HG02763 (cell line): ENCODE data around the gene MRPL50.

Experiments
- ATAC-seq: cut with Tn5 transposase; IDR thresholded peaks from one replicate; pipeline ENCODE4 v1.9.1; 2021; ENCODE audit warnings: mild to moderate bottlenecking, moderate library complexity; ENCODE audit not compliant: unreplicated experiment

The MRPL50 gene

GRCh38 chr9:101398068-101398929, at the start of gene MRPL50, which contains the start of gene ZNF189:
TSS of gene MRPL50 (minus strand) at chr9:101398618. CDS start at chr9:101398592, 26 bp downstream.
TSS of gene ZNF189 (plus strand) at chr9:101398851. CDS start at chr9:101399157, 306 bp downstream.
- ATAC-seq, result peak; percentile 99

DNA sequence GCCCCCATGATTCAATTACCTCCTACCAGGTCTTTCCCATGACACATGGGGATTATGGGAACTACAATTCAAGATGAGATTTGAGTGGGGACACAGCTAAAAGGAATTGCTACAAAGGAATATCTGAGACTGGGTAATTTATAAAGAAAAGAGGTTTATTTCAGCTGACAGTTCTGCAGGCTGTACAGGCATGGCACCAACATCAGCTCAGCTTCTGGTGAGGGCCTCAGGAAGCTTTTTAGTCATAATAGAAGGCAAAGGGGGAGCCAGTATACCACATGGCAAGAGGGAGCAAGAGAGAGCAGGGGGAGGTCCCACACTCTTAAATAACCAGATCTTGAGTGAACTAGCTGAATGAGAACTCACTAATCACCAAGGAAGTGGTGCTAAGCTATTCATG, 48.3 kb upstream of the MRPL50 start:
- ATAC-seq, result no peak

DNA sequence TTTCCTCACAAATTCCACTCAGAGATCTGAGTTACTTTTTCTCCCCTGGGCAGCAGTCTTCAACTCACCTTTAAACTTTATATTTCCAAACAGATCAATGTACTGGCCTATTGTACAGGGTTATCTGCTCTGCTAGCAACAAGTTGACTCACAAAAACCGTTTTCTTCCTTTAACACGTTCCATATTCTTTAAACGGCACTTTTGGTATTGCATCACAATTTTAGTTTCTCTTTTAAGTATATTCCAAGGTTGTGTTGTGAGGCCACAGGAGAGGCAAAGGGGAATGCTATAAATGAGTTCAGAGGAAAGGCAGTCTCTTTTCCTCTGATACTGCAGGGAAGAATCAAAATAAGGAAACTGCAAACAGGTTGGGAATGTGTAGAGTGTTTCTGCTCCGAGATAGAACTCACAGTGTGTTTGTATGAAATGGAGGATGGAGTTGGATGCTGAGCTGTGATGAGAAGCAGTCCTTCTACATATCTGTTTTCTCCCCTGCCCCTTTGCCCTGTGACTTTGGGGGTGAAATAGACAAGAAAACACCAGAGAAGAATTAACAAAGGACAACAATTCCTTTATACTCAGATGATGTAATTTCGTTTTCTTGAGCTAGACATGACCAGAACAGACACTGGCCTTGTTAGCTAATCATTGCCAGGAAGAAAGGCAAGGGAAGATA, 47.1 kb upstream of the MRPL50 start:
- ATAC-seq, result no peak

- no peak for ATAC-seq
Observed at GRCh38 chr9:101443364-101443771, 45.0 kb upstream of the MRPL50 start.

- ATAC-seq, result no peak
Observed at GRCh38 chr9:101442736-101443135, 44.3 kb upstream of the MRPL50 start.

DNA sequence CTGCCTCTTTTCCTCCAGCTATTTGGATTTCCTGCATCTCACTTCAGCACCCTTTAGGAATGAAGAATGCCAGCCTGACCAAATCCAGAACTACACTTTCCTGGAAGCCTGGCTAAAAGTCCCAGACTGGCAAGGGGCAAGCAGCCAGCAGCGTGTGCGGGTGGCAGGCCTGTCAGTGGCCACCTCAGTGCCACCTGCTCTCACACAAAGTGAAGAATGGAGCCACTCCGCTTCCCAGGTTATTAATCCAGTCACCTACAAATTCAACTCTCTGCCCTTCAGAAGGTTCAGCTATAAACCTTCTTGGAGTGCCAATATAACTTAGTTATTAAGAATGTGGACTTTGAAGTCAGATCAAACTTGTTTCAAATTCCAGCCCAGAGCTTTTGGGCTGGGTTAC, 43.9 kb upstream of the MRPL50 start:
- ATAC-seq, result no peak

GRCh38 chr9:101440714-101441230, 42.4 kb upstream of the MRPL50 start:
- ATAC-seq, result no peak

GRCh38 chr9:101438523-101438922, 40.1 kb upstream of the MRPL50 start:
- ATAC-seq, result no peak

DNA sequence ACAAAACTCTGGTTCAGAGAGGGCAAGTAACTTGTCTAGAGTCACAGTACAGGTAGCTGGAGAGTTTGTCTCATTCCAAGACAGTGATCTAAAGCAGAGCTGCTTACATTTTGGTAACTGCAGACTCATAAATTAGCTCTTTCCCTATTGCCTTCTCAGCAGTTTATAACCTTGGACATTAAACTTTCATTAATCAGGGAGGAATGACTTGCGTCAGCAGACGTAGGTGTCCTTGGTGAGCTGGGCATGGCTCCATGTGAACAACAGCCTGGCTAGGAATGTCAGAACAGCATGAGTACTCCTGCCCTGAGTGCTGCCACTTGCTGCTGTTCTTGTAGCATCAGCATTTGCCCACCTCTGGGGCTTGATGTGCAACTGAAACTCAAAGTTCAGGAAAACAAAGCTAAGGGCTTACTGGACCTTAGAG, 39.4 kb upstream of the MRPL50 start:
- ATAC-seq, result no peak

- ATAC-seq, result no peak
Observed at GRCh38 chr9:101435601-101436079, 37.2 kb upstream of the MRPL50 start, which contains the start of gene ALDOB. TSS of gene ALDOB (minus strand) at chr9:101435774. CDS start at chr9:101430887, 4,887 bp downstream.

- ATAC-seq, result no peak
Observed at GRCh38 chr9:101434998-101435397, 36.6 kb upstream of the MRPL50 start.

GRCh38 chr9:101433229-101433628, 34.8 kb upstream of the MRPL50 start:
- no peak for ATAC-seq

GRCh38 chr9:101432740-101433139, 34.3 kb upstream of the MRPL50 start:
- no peak for ATAC-seq

GRCh38 chr9:101432171-101432570, 33.8 kb upstream of the MRPL50 start:
- no peak for ATAC-seq

GRCh38 chr9:101429736-101430135, 31.3 kb upstream of the MRPL50 start:
- no peak for ATAC-seq

DNA sequence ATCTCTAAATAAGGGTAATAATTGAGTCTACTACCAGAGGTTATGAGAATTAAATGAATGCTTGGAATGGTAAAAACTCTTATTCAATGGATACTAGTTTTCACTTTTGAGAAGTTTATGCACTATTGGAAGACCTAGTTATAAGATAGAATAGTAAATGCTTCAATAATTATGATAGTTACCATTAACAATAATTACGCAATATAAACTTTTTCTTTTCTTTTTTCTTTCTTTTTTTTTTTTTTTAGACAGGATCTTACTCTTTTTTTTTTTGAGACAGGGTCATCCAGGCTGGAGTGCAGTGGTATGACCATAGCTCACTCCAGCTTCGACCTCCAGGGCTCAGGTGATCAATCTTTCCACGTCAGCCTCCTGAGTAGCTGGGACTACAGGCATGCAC, 30.5 kb upstream of the MRPL50 start:
- no peak for ATAC-seq

- peak; percentile 47 for ATAC-seq
Observed at GRCh38 chr9:101427957-101428655, 29.7 kb upstream of the MRPL50 start.

DNA sequence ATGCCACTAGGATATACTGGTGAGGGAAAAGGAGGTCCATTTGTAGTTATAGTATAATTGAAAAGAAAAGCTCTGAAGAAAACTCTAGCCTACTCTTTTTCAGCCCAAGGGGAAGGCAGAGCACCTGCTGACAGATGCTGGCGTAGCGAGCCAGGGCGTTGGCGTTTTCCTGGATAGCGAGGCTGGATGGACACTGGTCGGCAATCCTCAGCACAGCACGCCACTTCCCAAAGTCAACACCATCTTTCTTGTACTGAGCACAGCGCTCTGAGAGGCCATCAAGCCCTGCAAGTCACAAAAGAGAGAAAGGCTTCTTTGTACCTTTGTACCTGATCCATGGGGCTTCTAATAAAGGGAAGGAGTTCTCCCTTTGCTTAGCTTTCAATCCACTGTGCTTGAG, 28.9 kb upstream of the MRPL50 start:
- no peak for ATAC-seq

- ATAC-seq, result no peak
Observed at GRCh38 chr9:101421653-101422065, 23.2 kb upstream of the MRPL50 start.

DNA sequence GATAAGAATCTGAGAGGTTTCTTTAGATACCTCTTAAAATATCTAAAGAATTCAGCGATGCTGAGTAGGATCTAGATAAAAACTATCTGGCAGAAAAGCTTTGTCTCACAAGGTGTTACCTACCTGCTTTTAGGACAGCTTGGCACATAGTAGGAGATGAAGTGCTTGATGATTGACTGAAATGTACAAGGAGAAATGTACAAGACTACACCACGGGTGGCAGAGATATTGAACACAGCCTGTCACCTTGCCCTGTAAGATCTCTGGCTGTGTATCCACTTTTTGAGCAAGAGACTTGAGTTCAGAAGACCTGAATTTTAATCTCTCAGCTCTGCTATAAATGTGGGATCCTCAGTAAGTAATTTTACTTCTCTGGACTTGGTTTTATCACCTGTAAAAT, 21.4 kb upstream of the MRPL50 start:
- no peak for ATAC-seq
